Kidney tubule cell (primary cell): ENCODE data around the gene CMTM2.
A peak's percentile ranks its signal among the peaks of the same experiment; 100 is the strongest.
"Not testable (repeated sequence)": the region's sequence is repeated elsewhere in the genome, so short reads cannot be mapped to it uniquely, and the experiment has no call there.

ENCODE experiments used
- DNase-seq: peaks from one replicate; pipeline ENCODE4 v3.0.0-alpha.2; 2018; ENCODE audit warnings: low spot score

The CMTM2 gene

GRCh38 chr16:66605979-66606751, 26.9 kb downstream of the CMTM2 start:
- DNase-seq, result no peak

- peak; percentile 93 for DNase-seq
These were observed 29.2 kb downstream of the CMTM2 start for GRCh38 chr16:66608241-66609138.

- no peak for DNase-seq
These were observed 29.9 kb downstream of the CMTM2 start for GRCh38 chr16:66609139-66609510.

GRCh38 chr16:66610111-66610820, 31.0 kb downstream of the CMTM2 start:
- no peak for DNase-seq

GRCh38 chr16:66611911-66612310, 32.6 kb downstream of the CMTM2 start:
- not testable (repeated sequence) for DNase-seq

GRCh38 chr16:66612422-66612821, 33.2 kb downstream of the CMTM2 start:
- DNase-seq, result no peak

- no peak for DNase-seq
These were observed 35.0 kb downstream of the CMTM2 start for GRCh38 chr16:66614161-66614802.

GRCh38 chr16:66616169-66616568, 36.9 kb downstream of the CMTM2 start:
- no peak for DNase-seq

GRCh38 chr16:66616592-66616991, 37.3 kb downstream of the CMTM2 start:
- DNase-seq, result no peak

- DNase-seq, result no peak
These were observed 37.8 kb downstream of the CMTM2 start for GRCh38 chr16:66617010-66617434.

- DNase-seq, result no peak
These were observed 38.5 kb downstream of the CMTM2 start for GRCh38 chr16:66617728-66618127.

GRCh38 chr16:66618588-66619375, 39.5 kb downstream of the CMTM2 start:
- DNase-seq, result peak; percentile 97

- peak; percentile 79 for DNase-seq
These were observed 40.5 kb downstream of the CMTM2 start for GRCh38 chr16:66619534-66620428.

- DNase-seq, result no peak
These were observed 41.1 kb downstream of the CMTM2 start for GRCh38 chr16:66620429-66620795.

- no peak for DNase-seq
These were observed 42.7 kb downstream of the CMTM2 start for GRCh38 chr16:66621973-66622372.

GRCh38 chr16:66622863-66623262, 43.6 kb downstream of the CMTM2 start:
- no peak for DNase-seq

GRCh38 chr16:66623755-66624154, 44.5 kb downstream of the CMTM2 start:
- DNase-seq, result no peak

GRCh38 chr16:66627611-66628378, 48.5 kb downstream of the CMTM2 start:
- not testable (repeated sequence) for DNase-seq

GRCh38 chr16:66629856-66630255, 50.6 kb downstream of the CMTM2 start:
- DNase-seq, result no peak
